ENCODE measurements around the gene TRIP12.

TRIP12 gene

DNA sequence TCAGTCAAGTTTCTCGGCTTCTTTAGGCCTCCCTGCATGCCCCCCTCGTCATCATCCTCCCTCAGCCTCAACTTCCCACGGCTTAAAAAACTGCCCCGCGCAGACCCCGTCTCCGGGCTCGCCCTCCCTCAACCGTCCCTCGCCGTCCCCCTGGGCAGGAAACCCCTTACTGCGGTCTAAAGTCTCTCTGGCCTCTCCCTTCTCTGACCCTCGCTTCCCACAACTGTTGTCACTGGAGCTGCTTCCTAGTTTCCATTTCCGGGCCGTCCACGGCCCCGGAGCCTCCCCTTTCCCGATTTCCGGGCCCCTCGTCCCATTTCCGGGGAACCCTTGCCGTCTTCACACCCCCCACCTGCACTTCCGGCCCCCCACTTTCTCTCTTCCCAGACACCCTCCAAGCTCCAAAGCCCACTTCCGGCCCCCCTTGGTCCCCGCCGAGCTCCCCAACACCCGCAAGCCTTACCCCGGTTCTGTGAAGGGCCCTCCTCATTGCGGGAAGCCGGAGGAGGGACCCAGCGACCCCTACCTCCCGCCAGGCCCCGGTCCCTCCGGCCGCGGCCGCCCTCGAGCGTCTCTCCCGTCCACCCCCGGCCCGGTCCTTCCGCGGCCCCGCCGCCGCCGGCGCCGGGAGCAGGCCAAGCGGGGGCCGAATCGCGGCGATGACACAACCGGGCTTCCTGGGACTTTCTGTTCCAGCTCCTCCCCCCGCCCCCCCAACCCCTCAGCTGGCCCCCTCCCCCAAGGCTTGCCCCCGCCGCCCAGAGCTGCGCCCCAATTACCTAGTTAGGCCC lies 513 bp downstream of the TRIP12 start:
- Histone ChIP-seq H3K36me3 (peaks cover 13% of the 10 kb centered on the region), H3K27me3 (no peaks in the 10 kb centered on the region)
- TF ChIP-seq Cebpa-rat (IDR thresholded peaks at IDR 0.05) = no peak

DNA sequence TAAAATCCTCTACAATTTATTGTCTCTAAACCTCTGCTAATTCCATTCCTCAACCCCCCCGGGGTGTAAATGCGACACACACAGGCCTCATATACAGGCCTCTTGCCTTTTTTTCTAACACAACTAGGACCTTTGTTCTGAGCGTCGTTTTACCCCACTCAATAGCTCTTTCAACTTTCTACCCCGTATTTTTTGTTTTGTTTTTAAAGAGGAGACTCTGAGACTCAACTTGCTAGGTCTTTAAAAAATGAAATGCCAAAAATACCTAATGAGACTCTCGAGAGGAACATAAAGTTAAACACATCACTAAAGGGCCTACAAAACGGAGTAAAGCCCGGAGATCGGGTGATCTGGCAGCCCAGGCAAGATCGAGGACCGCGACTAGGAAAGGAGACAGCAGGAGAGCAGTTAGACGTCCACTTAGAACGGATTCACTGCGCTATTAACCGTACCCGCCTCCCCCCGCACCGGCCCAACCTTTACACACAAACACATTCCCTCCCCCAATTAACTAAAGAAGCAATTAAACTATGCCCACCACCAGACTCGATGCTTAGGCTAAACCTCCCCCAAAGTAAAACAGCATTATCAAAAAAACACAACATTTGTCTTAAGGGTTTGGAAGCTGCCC lies 1.7 kb downstream of the TRIP12 start:
- H3K27me3 ChIP-seq = no peaks in the 10 kb centered on the region
- no peaks in the 10 kb centered on the region for H3K9me3 ChIP-seq
- H3K4me2 ChIP-seq = peak overlapping the region; percentile 97
- H3K4me3 ChIP-seq = peak overlapping the region; percentile 97
- no peak for TF ChIP-seq Cebpa-rat (IDR thresholded peaks at IDR 0.05)
- peaks cover 57% of the 10 kb centered on the region for H4K20me1 ChIP-seq
- H3K9ac ChIP-seq = peak overlapping the region; percentile 95
- H3K27ac ChIP-seq = peak overlapping the region; percentile 95
- H3K36me3 ChIP-seq = peaks cover 21% of the 10 kb centered on the region
- peaks cover 36% of the 10 kb centered on the region for H3K4me1 ChIP-seq

More for the DNA sequence above, 513 bp downstream of the TRIP12 start:
- Histone ChIP-seq H3K4me1 (peaks cover 41% of the 10 kb centered on the region), H3K4me2 (peak overlapping the region; percentile 97), H3K9me3 (no peaks in the 10 kb centered on the region), H3K27ac (peak overlapping the region; percentile 95), H4K20me1 (peaks cover 45% of the 10 kb centered on the region), H3K9ac (peak overlapping the region; percentile 95), H3K4me3 (peak overlapping the region; percentile 97)

DNA sequence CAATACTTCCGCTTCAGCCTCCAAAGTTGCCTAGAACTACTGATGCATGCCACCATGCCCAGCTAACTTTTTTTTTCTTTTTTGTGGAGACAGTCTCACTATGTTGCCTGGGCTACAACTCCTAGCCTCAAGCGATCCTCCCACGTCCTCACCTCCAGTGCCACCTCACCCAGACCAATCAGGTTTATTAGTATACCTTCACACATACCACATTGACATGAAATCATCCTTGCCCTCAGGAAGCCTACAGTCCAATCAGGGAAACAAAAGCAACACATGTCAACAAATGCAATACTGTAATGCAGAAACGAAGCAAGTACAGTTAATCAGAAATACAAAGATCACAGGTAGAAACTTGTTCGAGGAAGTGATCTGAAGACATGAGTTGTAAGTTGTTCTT lies 4.0 kb downstream of the TRIP12 start:
- Histone ChIP-seq H4K20me1 (peaks cover 80% of the 10 kb centered on the region), H3K36me3 (peaks cover 21% of the 10 kb centered on the region), H3K27me3 (no peaks in the 10 kb centered on the region), H3K9me3 (no peaks in the 10 kb centered on the region), H3K4me3 (no peak overlapping the region), H3K4me1 (peaks cover 25% of the 10 kb centered on the region), H3K4me2 (no peak overlapping the region), H3K9ac (no peak overlapping the region), H3K27ac (no peak overlapping the region)
- no peak for TF ChIP-seq Cebpa-rat (IDR thresholded peaks at IDR 0.05)

DNA sequence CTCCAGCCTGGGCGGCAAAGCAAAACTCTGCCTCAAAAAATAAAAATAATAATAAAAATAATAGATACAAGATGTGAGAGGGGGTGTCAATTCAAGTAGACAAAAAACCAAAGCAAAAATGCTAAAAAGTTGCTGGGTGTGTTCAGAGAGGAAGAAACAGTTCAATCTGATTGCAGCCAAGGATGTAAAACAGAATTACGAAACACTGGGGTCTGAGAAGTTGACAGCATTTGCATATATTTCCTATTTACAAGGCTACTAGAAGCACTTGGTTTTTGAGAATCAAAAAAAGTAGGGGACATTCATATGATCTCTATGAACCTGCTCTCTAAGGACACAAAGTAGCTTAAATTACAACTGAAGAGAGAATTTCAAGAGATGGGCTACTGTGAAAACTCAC lies 7.6 kb downstream of the TRIP12 start:
- Histone ChIP-seq H4K20me1 (peaks cover 100% of the 10 kb centered on the region), H3K9me3 (no peaks in the 10 kb centered on the region), H3K4me2 (no peak overlapping the region), H3K27me3 (no peaks in the 10 kb centered on the region), H3K9ac (no peak overlapping the region), H3K4me1 (peaks cover 26% of the 10 kb centered on the region), H3K27ac (no peak overlapping the region), H3K36me3 (peaks cover 27% of the 10 kb centered on the region), H3K4me3 (no peak overlapping the region)
- TF ChIP-seq Cebpa-rat (IDR thresholded peaks at IDR 0.05) = no peak

DNA sequence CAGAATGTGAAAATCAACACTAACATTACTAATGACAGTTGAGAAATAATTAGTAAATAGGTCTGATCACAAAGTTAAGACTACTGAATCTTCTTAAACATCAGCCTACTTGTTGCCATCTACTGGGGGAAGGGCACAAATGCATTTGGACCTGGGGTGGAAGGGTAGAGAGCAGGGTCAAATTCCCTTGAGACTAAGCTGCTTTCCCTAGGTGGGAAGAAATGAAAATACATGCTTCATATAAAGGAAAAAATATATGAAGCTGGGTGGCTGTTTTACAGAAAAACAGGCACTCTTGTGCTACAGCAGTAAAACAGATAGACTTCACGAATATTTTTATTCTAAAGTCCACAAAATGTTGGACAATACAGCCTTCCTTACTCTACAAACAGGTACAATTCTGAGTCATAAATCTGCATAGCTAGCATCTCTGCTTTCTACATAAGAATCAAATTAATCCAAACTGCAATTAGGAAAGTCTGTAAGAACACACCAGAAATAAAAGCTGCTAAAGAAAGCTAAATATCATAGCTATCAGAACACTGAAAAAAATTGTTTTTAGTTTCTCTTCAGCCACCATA lies 10.9 kb downstream of the TRIP12 start:
- Histone ChIP-seq H3K27ac (no peak overlapping the region), H3K4me3 (no peak overlapping the region), H3K4me1 (peaks cover 26% of the 10 kb centered on the region; the same call in 1 of the 2 replicates), H3K36me3 (peaks cover 33% of the 10 kb centered on the region), H4K20me1 (peaks cover 99% of the 10 kb centered on the region), H3K27me3 (no peaks in the 10 kb centered on the region), H3K9me3 (no peaks in the 10 kb centered on the region), H3K9ac (no peak overlapping the region), H3K4me2 (peak overlapping the region; percentile 4; the same call in 1 of the 2 replicates)
- TF ChIP-seq Cebpa-rat (IDR thresholded peaks at IDR 0.05) = no peak

DNA sequence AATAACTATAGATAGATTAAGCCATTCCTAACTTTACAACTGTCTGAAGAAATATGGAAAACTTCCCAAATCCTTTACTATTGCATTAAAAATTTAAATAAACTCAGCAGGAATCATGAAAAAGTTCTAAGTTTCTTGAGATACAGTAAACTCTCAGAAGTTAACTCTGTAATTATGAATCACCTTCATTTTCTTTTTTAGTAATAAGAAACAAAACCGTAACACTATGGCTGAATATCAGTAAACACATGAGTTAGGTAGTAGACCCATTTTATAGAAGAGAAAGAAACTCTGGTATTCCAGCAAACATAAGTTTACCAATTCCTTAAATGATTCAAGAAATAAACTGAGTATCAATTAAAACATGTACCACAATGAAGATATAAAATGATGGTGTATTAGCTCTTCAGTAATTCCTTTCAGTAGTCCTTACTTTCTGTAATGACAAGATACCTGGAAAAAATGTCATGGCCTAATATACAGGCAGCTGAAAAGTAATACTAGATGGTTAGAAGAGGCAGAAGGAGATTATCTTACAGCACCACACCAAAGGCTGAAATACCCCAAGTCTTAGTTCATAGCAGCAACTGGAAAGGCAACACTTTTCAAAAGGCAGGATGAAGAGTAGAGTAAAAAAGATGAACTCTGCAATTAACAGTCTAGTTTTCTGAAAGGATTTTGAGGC lies 11.5 kb downstream of the TRIP12 start:
- Histone ChIP-seq H3K4me1 (peaks cover 26% of the 10 kb centered on the region; the same call in 1 of the 2 replicates), H4K20me1 (peaks cover 99% of the 10 kb centered on the region), H3K4me2 (no peak overlapping the region), H3K4me3 (no peak overlapping the region), H3K9ac (no peak overlapping the region), H3K27me3 (no peaks in the 10 kb centered on the region), H3K36me3 (peaks cover 33% of the 10 kb centered on the region), H3K27ac (no peak overlapping the region), H3K9me3 (no peaks in the 10 kb centered on the region)
- TF ChIP-seq Cebpa-rat (IDR thresholded peaks at IDR 0.05) = no peak

DNA sequence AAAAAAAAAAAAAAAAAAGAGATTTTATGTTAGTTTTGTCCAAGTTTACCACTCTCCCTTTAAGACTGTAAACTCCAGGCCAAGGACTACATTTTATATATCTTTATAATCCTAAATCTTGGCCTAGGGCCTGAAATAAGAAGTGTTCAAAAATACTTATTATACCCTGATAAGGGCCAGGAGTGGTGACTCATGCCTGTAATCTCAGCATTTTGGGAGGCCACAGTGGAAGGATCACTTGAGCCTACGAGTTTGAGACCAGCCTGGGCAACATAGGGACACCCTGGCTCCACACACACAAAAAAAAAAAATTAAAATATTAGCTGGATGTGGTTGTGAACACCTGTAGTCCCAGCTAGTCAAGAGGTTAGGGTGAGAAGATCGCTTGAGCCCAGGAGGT lies 12.7 kb downstream of the TRIP12 start:
- no peaks in the 10 kb centered on the region for H3K27me3 ChIP-seq
- H3K4me2 ChIP-seq = no peak overlapping the region
- H3K36me3 ChIP-seq = peaks cover 44% of the 10 kb centered on the region
- H3K9me3 ChIP-seq = no peaks in the 10 kb centered on the region
- H3K4me3 ChIP-seq = no peak overlapping the region
- TF ChIP-seq Cebpa-rat (IDR thresholded peaks at IDR 0.05) = no peak
- H3K4me1 ChIP-seq = peaks cover 16% of the 10 kb centered on the region; the same call in 1 of the 2 replicates
- peaks cover 99% of the 10 kb centered on the region for H4K20me1 ChIP-seq
- H3K9ac ChIP-seq = no peak overlapping the region
- H3K27ac ChIP-seq = no peak overlapping the region

DNA sequence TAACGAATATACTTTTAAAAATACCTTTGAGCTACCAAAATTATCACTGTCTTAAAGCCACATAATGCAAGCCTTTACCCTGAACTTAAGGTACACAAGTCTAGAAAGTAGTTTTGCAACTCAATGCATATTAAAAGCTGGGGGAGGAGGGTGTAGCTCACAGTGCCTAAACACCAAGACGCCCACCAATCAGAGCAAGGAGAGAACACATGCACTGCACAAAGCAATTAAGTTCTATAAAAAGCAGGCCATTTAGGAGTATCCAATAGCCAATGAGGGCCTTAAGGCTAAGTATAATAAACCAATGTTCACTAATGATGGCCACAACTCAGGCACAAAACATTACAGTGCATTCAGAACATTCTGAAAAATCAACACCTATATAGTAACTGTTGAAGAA lies 16.2 kb downstream of the TRIP12 start:
- H3K4me3 ChIP-seq = no peak overlapping the region
- no peaks in the 10 kb centered on the region for H3K9me3 ChIP-seq
- H3K4me2 ChIP-seq = no peak overlapping the region
- H3K36me3 ChIP-seq = peaks cover 74% of the 10 kb centered on the region
- no peaks in the 10 kb centered on the region for H3K27me3 ChIP-seq
- H3K27ac ChIP-seq = no peak overlapping the region
- TF ChIP-seq Cebpa-rat (IDR thresholded peaks at IDR 0.05) = no peak
- no peak overlapping the region for H3K9ac ChIP-seq
- H4K20me1 ChIP-seq = peaks cover 99% of the 10 kb centered on the region
- H3K4me1 ChIP-seq = peaks cover under 1% of the 10 kb centered on the region; the same call in 1 of the 2 replicates

DNA sequence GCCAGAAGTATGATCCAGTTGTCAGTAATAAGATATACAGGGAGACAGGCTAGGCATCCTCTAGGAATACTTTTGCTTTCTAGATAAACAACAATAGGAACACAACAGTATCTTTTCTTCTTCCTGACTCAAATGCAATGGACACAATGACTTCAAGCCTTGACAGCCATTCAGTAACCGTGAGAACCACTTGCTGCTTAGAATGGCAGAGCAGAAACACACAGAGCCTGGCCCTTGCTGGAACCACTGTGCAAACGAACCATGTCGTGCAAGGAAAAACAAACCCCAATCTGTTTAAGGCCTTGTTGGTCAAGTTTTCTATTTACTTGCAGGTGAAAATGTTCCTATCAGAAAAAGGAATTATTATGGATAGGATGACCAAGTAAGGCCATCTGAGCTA lies 18.8 kb downstream of the TRIP12 start:
- no peak overlapping the region for H3K4me2 ChIP-seq
- H3K36me3 ChIP-seq = peaks cover 68% of the 10 kb centered on the region
- no peak overlapping the region for H3K27ac ChIP-seq
- H3K4me3 ChIP-seq = no peak overlapping the region
- H4K20me1 ChIP-seq = peaks cover 100% of the 10 kb centered on the region
- no peaks in the 10 kb centered on the region for H3K27me3 ChIP-seq
- H3K4me1 ChIP-seq = no peaks in the 10 kb centered on the region
- no peaks in the 10 kb centered on the region for H3K9me3 ChIP-seq
- no peak for TF ChIP-seq Cebpa-rat (IDR thresholded peaks at IDR 0.05)
- no peak overlapping the region for H3K9ac ChIP-seq
